A673 (cell line): ENCODE data around the gene ADAM10.

Experiments
- EZH2 ChIP-seq: fragments of 200-600 bp; sonication (generic); IDR thresholded peaks from 2 replicates; pipeline ENCODE4 v1.6.1; 2017; ENCODE audit warnings: borderline replicate concordance, low read depth, mild to moderate bottlenecking, mixed read lengths, antibody characterized with exemption, low read length; ENCODE audit not compliant: poor library complexity, severe bottlenecking
- TF ChIP-seq, protein P1 (sequence below): fragments of 300-800, 200-600 bp; sonication (generic); conservative IDR thresholded peaks from 2 replicates; pipeline ENCODE4 v1.5.1; 2017; ENCODE audit warnings: low read depth, mild to moderate bottlenecking, antibody characterized with exemption, low read length, moderate library complexity, mixed read lengths

GRCh38 chr15:58551764-58552504 is 197.6 kb downstream of the ADAM10 start:
- TF ChIP-seq, protein P1, sequence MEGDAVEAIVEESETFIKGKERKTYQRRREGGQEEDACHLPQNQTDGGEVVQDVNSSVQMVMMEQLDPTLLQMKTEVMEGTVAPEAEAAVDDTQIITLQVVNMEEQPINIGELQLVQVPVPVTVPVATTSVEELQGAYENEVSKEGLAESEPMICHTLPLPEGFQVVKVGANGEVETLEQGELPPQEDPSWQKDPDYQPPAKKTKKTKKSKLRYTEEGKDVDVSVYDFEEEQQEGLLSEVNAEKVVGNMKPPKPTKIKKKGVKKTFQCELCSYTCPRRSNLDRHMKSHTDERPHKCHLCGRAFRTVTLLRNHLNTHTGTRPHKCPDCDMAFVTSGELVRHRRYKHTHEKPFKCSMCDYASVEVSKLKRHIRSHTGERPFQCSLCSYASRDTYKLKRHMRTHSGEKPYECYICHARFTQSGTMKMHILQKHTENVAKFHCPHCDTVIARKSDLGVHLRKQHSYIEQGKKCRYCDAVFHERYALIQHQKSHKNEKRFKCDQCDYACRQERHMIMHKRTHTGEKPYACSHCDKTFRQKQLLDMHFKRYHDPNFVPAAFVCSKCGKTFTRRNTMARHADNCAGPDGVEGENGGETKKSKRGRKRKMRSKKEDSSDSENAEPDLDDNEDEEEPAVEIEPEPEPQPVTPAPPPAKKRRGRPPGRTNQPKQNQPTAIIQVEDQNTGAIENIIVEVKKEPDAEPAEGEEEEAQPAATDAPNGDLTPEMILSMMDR, result no peak
- TF ChIP-seq EZH2, result no peak
